Measurements from ENCODE around the gene SMARCB1. TPM values are rescaled to one million over a fixed set of nuclear protein-coding genes. Genes with fewer than 3 reads are reported as not detected.

Gene SMARCB1
- polyA plus RNA-seq, 1 donor (not counting 4 experiments of a cell fraction or from before 2014, with no cell fraction given) = 95.2 TPM

GRCh38 chr22:23750367-23750713, 36.4 kb upstream of the SMARCB1 start:
- dilution Hi-C loops (cut with MboI; ENCODE audit: extremely low pct_ligation_motif_present, low sequenced_read_pairs) = no loop called here
- H3K27ac ChIP-seq (ENCODE audit: control insufficient read depth, insufficient read depth, low read length) = peak overlapping the region; percentile 40
- TF ChIP-seq, protein P1, sequence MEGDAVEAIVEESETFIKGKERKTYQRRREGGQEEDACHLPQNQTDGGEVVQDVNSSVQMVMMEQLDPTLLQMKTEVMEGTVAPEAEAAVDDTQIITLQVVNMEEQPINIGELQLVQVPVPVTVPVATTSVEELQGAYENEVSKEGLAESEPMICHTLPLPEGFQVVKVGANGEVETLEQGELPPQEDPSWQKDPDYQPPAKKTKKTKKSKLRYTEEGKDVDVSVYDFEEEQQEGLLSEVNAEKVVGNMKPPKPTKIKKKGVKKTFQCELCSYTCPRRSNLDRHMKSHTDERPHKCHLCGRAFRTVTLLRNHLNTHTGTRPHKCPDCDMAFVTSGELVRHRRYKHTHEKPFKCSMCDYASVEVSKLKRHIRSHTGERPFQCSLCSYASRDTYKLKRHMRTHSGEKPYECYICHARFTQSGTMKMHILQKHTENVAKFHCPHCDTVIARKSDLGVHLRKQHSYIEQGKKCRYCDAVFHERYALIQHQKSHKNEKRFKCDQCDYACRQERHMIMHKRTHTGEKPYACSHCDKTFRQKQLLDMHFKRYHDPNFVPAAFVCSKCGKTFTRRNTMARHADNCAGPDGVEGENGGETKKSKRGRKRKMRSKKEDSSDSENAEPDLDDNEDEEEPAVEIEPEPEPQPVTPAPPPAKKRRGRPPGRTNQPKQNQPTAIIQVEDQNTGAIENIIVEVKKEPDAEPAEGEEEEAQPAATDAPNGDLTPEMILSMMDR (optimal IDR thresholded peaks at IDR 0.05 in 1 of 3, IDR thresholded peaks at IDR 0.05 in 1 of 3, conservative IDR thresholded peaks at IDR 0.05 in 1 of 3; ENCODE audit: extremely low read depth in 1 of 3, insufficient read depth in 2 of 3, low read length in 3 of 3) = no peak
- TF ChIP-seq EZH2 (IDR thresholded peaks at IDR 0.05; ENCODE audit: low read length) = no peak

GRCh38 chr22:23750714-23751440, 35.9 kb upstream of the SMARCB1 start, which contains the start of gene ZNF70:
TSS of gene ZNF70 (minus strand) at chr22:23751112. CDS start at chr22:23745140, 5,972 bp downstream.
- Histone ChIP-seq H3K27me3 (ENCODE audit: control insufficient read depth, extremely low read depth, insufficient read depth, low read length) (no peaks in the 10 kb centered on the region), H3K79me2 (ENCODE audit: control insufficient read depth, insufficient read depth, low read length) (peaks cover 3% of the 10 kb centered on the region), H3K4me3 (ENCODE audit: control insufficient read depth in 2 of 3, extremely low read depth in 1 of 3, insufficient read depth in 2 of 3, low read depth in 1 of 3, low read length in 3 of 3) (peak within 1 kb of the TSS; percentile 62 to 86 (median 82)), H3K36me3 (ENCODE audit: control insufficient read depth in 2 of 2, extremely low read depth in 1 of 2, insufficient read depth in 2 of 2, low read length in 2 of 2) (no peaks in the 10 kb centered on the region), H3K9ac (ENCODE audit: control insufficient read depth, extremely low read depth, insufficient read depth, low read length) (peak within 1 kb of the TSS; percentile 90), H3K4me1 (ENCODE audit: control insufficient read depth, extremely low read depth, insufficient read depth, low read length) (peaks cover 11% of the 10 kb centered on the region), H3K9me1 (ENCODE audit: control insufficient read depth, extremely low read depth, insufficient read depth, low read length) (no peaks in the 10 kb centered on the region), H3K27ac (ENCODE audit: control insufficient read depth, insufficient read depth, low read length) (peak within 1 kb of the TSS; percentile 86), H3K4me2 (ENCODE audit: control insufficient read depth, extremely low read depth, insufficient read depth, low read depth, low read length) (peak within 1 kb of the TSS; percentile 88), H2AFZ (ENCODE audit: control insufficient read depth, low read length) (peak within 1 kb of the TSS; percentile 93), H3K9me3 (ENCODE audit: control insufficient read depth, low read depth, low read length) (no peaks in the 10 kb centered on the region), H4K20me1 (ENCODE audit: control insufficient read depth, extremely low read depth, insufficient read depth, low read length) (no peaks in the 10 kb centered on the region)
- FAIRE-seq (no peak), DNase-seq (ENCODE audit: low read depth, low spot score) (peak; percentile 28)
- dilution Hi-C loops (cut with MboI; ENCODE audit: extremely low pct_ligation_motif_present, low sequenced_read_pairs) = no loop called here
- TF ChIP-seq EZH2 (IDR thresholded peaks at IDR 0.05; ENCODE audit: low read length) = no peak
- TF ChIP-seq, protein P1 (optimal IDR thresholded peaks at IDR 0.05 in 1 of 3, IDR thresholded peaks at IDR 0.05 in 1 of 3, conservative IDR thresholded peaks at IDR 0.05 in 1 of 3; ENCODE audit: extremely low read depth in 1 of 3, insufficient read depth in 2 of 3, low read length in 3 of 3) = peak in 1 of 3 experiments; percentile 5

More at GRCh38 chr22:23750367-23750713, 36.4 kb upstream of the SMARCB1 start:
- peaks cover 11% of the 10 kb centered on the region for H3K4me1 ChIP-seq (ENCODE audit: control insufficient read depth, extremely low read depth, insufficient read depth, low read length)
- H3K9ac ChIP-seq (ENCODE audit: control insufficient read depth, extremely low read depth, insufficient read depth, low read length) = peak overlapping the region; percentile 73
- peak overlapping the region; percentile 62 to 83 (median 77) for H3K4me3 ChIP-seq (ENCODE audit: control insufficient read depth in 2 of 3, extremely low read depth in 1 of 3, insufficient read depth in 2 of 3, low read depth in 1 of 3, low read length in 3 of 3)
- FAIRE-seq = no peak
- peak overlapping the region; percentile 82 for H2AFZ ChIP-seq (ENCODE audit: control insufficient read depth, low read length)
- H3K9me1 ChIP-seq (ENCODE audit: control insufficient read depth, extremely low read depth, insufficient read depth, low read length) = no peaks in the 10 kb centered on the region
- no peaks in the 10 kb centered on the region for H3K36me3 ChIP-seq (ENCODE audit: control insufficient read depth in 2 of 2, extremely low read depth in 1 of 2, insufficient read depth in 2 of 2, low read length in 2 of 2)
- no peak for DNase-seq (ENCODE audit: low read depth, low spot score)
- H3K27me3 ChIP-seq (ENCODE audit: control insufficient read depth, extremely low read depth, insufficient read depth, low read length) = no peaks in the 10 kb centered on the region
- H3K9me3 ChIP-seq (ENCODE audit: control insufficient read depth, low read depth, low read length) = no peaks in the 10 kb centered on the region
- H3K79me2 ChIP-seq (ENCODE audit: control insufficient read depth, insufficient read depth, low read length) = peaks cover 3% of the 10 kb centered on the region
- peak overlapping the region; percentile 88 for H3K4me2 ChIP-seq (ENCODE audit: control insufficient read depth, extremely low read depth, insufficient read depth, low read depth, low read length)
- H4K20me1 ChIP-seq (ENCODE audit: control insufficient read depth, extremely low read depth, insufficient read depth, low read length) = no peaks in the 10 kb centered on the region

Data from keratinocyte (primary cell).